Measurements from ENCODE around the gene XG. TPM values are rescaled to one million over a fixed set of nuclear protein-coding genes. Genes with fewer than 3 reads are reported as not detected.
A peak's percentile ranks its signal among the peaks of the same experiment; 100 is the strongest.

Gene XG
- polyA plus RNA-seq, 3 donors: not detected

- H3K27me3 Mint-ChIP-seq (ENCODE audit: low read depth in 3 of 3): peaks cover 0 to 12% (median 3%) of the 10 kb centered on the region in 3 donors
- no peak overlapping the region for H3K4me2 ChIP-seq (replicated peaks; ENCODE audit: extremely low read depth, low read length, poor library complexity, severe bottlenecking)
- H3K36me3 Mint-ChIP-seq: no peaks in the 10 kb centered on the region
- no peak overlapping the region for H3K27ac ChIP-seq (ENCODE audit: low read depth in 1 of 2, low read length in 2 of 2)
- H4K20me1 ChIP-seq (ENCODE audit: insufficient read depth, low read length): no peaks in the 10 kb centered on the region
- H3K4me3 Mint-ChIP-seq: no peak overlapping the region
- no peaks in the 10 kb centered on the region for H3K36me3 ChIP-seq (replicated peaks in 1 of 2; ENCODE audit: control insufficient read depth in 1 of 2, insufficient read depth in 2 of 2, low read length in 2 of 2)
- no peaks in the 10 kb centered on the region for H3K79me2 ChIP-seq (ENCODE audit: insufficient read depth, low read length)
- no CpG with 5 or more reads among the region's 1 CpG for WGBS (ENCODE audit: insufficient coverage)
- peaks cover 3% of the 10 kb centered on the region for H3K4me1 Mint-ChIP-seq
- no peak for TF ChIP-seq CTCF (IDR thresholded peaks at IDR 0.05)
- H3K27ac Mint-ChIP-seq: peak overlapping the region in 1 of 7 donors; percentile 41
- no peaks in the 10 kb centered on the region for H3K27me3 ChIP-seq (ENCODE audit: control insufficient read depth in 2 of 2, insufficient read depth in 2 of 2, low read length in 2 of 2)
- no peak overlapping the region for H3K4me3 ChIP-seq (replicated peaks in 1 of 3; ENCODE audit: low read depth in 2 of 3, low read length in 3 of 3)
- no peaks in the 10 kb centered on the region for H3K9me3 ChIP-seq (replicated peaks in 1 of 2; ENCODE audit: control insufficient read depth in 1 of 2, insufficient read depth in 1 of 2, low read length in 2 of 2)
- intact Hi-C loops (cut with micrococcal nuclease): no loop called here
- no peak overlapping the region for H3K9ac ChIP-seq (ENCODE audit: insufficient read depth, low read length, poor library complexity, severe bottlenecking)
- no peaks in the 10 kb centered on the region for H3K4me1 ChIP-seq (ENCODE audit: control insufficient read depth in 1 of 2, insufficient read depth in 2 of 2, low read length in 2 of 2)
- H3K9me3 Mint-ChIP-seq: peaks cover 0 to 2% (median 0%) of the 10 kb centered on the region in 7 donors
- H2AFZ ChIP-seq (ENCODE audit: insufficient read depth, low read depth, low read length, poor library complexity, severe bottlenecking): no peak overlapping the region
- no peak for DNase-seq
Measured at GRCh38 chrX:2781226-2781571, 29.4 kb downstream of the XG start.

GRCh38 chrX:2781698-2782097 is 29.9 kb downstream of the XG start:
- no peaks in the 10 kb centered on the region for H3K36me3 Mint-ChIP-seq
- no peaks in the 10 kb centered on the region for H3K9me3 ChIP-seq (replicated peaks in 1 of 2; ENCODE audit: control insufficient read depth in 1 of 2, insufficient read depth in 1 of 2, low read length in 2 of 2)
- H3K27me3 ChIP-seq (ENCODE audit: control insufficient read depth in 2 of 2, insufficient read depth in 2 of 2, low read length in 2 of 2): no peaks in the 10 kb centered on the region
- no peaks in the 10 kb centered on the region for H4K20me1 ChIP-seq (ENCODE audit: insufficient read depth, low read length)
- no peak overlapping the region for H3K27ac ChIP-seq (ENCODE audit: low read depth in 1 of 2, low read length in 2 of 2)
- peaks cover 0 to 11% (median 3%) of the 10 kb centered on the region in 3 donors for H3K27me3 Mint-ChIP-seq (ENCODE audit: low read depth in 3 of 3)
- H3K9ac ChIP-seq (ENCODE audit: insufficient read depth, low read length, poor library complexity, severe bottlenecking): no peak overlapping the region
- no peak overlapping the region for H3K4me2 ChIP-seq (replicated peaks; ENCODE audit: extremely low read depth, low read length, poor library complexity, severe bottlenecking)
- no peaks in the 10 kb centered on the region for H3K79me2 ChIP-seq (ENCODE audit: insufficient read depth, low read length)
- no peaks in the 10 kb centered on the region for H3K4me1 ChIP-seq (ENCODE audit: control insufficient read depth in 1 of 2, insufficient read depth in 2 of 2, low read length in 2 of 2)
- no peak for TF ChIP-seq CTCF (IDR thresholded peaks at IDR 0.05)
- intact Hi-C loops (cut with micrococcal nuclease): no loop called here
- H2AFZ ChIP-seq (ENCODE audit: insufficient read depth, low read depth, low read length, poor library complexity, severe bottlenecking): no peak overlapping the region
- peaks cover 3% of the 10 kb centered on the region for H3K4me1 Mint-ChIP-seq
- H3K27ac Mint-ChIP-seq: no peak overlapping the region
- peaks cover 0 to 2% (median 0%) of the 10 kb centered on the region in 7 donors for H3K9me3 Mint-ChIP-seq
- no peak overlapping the region for H3K4me3 Mint-ChIP-seq
- H3K36me3 ChIP-seq (replicated peaks in 1 of 2; ENCODE audit: control insufficient read depth in 1 of 2, insufficient read depth in 2 of 2, low read length in 2 of 2): no peaks in the 10 kb centered on the region
- no peak for DNase-seq
- WGBS (ENCODE audit: insufficient coverage): 10% methylated on average over 2 of the region's 6 CpGs
- H3K4me3 ChIP-seq (replicated peaks in 1 of 3; ENCODE audit: low read depth in 2 of 3, low read length in 3 of 3): no peak overlapping the region

Measured in CD14-positive monocyte (primary cell).